ENCODE measurements around the gene PRELP.

- no peak for TF ChIP-seq ZNF274 (IDR thresholded peaks at IDR 0.05; ENCODE audit: low read length)
- no peak for TF ChIP-seq ZNF274 (tag by site-specific recombination; IDR thresholded peaks at IDR 0.05; ENCODE audit: borderline replicate concordance)
- no peak for TF ChIP-seq ZNF214 (tag by site-specific recombination; IDR thresholded peaks at IDR 0.05; ENCODE audit: borderline replicate concordance)
- no peak for TF ChIP-seq CTCF (tag by site-specific recombination; IDR thresholded peaks at IDR 0.05)
- TF ChIP-seq ZBTB49 (tag by site-specific recombination; IDR thresholded peaks at IDR 0.05; ENCODE audit: low read depth): no peak
- TF ChIP-seq TCF7L2 (IDR thresholded peaks at IDR 0.05; ENCODE audit: borderline replicate concordance, low read depth, low read length): no peak
- TF ChIP-seq ZNF174 (tag by site-specific recombination; IDR thresholded peaks at IDR 0.05): no peak
- no peak for TF ChIP-seq ZNF792 (tag by site-specific recombination; IDR thresholded peaks at IDR 0.05)
- TF ChIP-seq SETDB1 (IDR thresholded peaks at IDR 0.05; ENCODE audit: insufficient read length, low read length): no peak
- no peak for TF ChIP-seq ZNF707 (tag by site-specific recombination; IDR thresholded peaks at IDR 0.05)
Measured at GRCh38 chr1:203493901-203494300, 18.3 kb downstream of the PRELP start, which contains the start of gene OPTC.
